ENCODE results near the gene SORCS2. TPM values are rescaled to one million over a fixed set of nuclear protein-coding genes. Genes with fewer than 3 reads are reported as not detected.

SORCS2 gene
- total RNA-seq, 1 experiment from 2014 or later: 4.1 TPM

GRCh38 chr4:7366180-7366945, 174.0 kb downstream of the SORCS2 start:
- H3K36me3 ChIP-seq (ENCODE audit: low read depth, low read length): no peaks in the 10 kb centered on the region
- no peak overlapping the region for H3K9ac ChIP-seq (ENCODE audit: low read length)
- DNase-seq (no peak), ATAC-seq (no peak)
- H3F3A ChIP-seq (ENCODE audit: low read length, unreplicated experiment): no peaks in the 10 kb centered on the region
- no peaks in the 10 kb centered on the region for H3K79me2 ChIP-seq (ENCODE audit: low read length)
- H3K9me3 ChIP-seq (ENCODE audit: low read length): no peaks in the 10 kb centered on the region
- no peak overlapping the region for H3K27ac ChIP-seq (ENCODE audit: low read length)
- intact Hi-C loops (cut with micrococcal nuclease): no loop called here
- ChIA-PET CTCF (interaction anchor here (0.6 kb wide), 1 partner anchor 214 kb away, joined by 6 read pairs; no protein-coding TSS in a partner anchor), POLR2A (ENCODE audit: unreplicated experiment) (no interaction called here)
- no peak overlapping the region for H3K4me2 ChIP-seq (ENCODE audit: low read length)
- H3K4me1 ChIP-seq (ENCODE audit: insufficient read depth, low read length): no peaks in the 10 kb centered on the region
- H2AFZ ChIP-seq (ENCODE audit: low read length): no peak overlapping the region
- TF ChIP-seq EZH2 (IDR thresholded peaks at IDR 0.05; ENCODE audit: low read length, unreplicated experiment): no peak
- TF ChIP-seq EZH2phosphoT487 (IDR thresholded peaks at IDR 0.05; ENCODE audit: borderline replicate concordance, low read length): no peak
- no peak for TF ChIP-seq CTCF (conservative IDR thresholded peaks at IDR 0.05; ENCODE audit: low read depth, low read length)
- H3K4me3 ChIP-seq (ENCODE audit: low read length): no peak overlapping the region
- no TSS peak for BruUV-seq (replicated peaks)
- no peaks in the 10 kb centered on the region for H4K20me1 ChIP-seq (ENCODE audit: low read length)
- no peaks in the 10 kb centered on the region for H3K27me3 ChIP-seq (ENCODE audit: low read length)
- H3K9me2 ChIP-seq (replicated peaks; ENCODE audit: low read length): no peaks in the 10 kb centered on the region

GRCh38 chr4:7366954-7367353, 174.6 kb downstream of the SORCS2 start:
- no peaks in the 10 kb centered on the region for H3K27me3 ChIP-seq (ENCODE audit: low read length)
- H4K20me1 ChIP-seq (ENCODE audit: low read length): no peaks in the 10 kb centered on the region
- ChIA-PET CTCF (interaction anchor here (0.6 kb wide), 1 partner anchor 215 kb away, joined by 6 read pairs; no protein-coding TSS in a partner anchor), POLR2A (ENCODE audit: unreplicated experiment) (no interaction called here)
- DNase-seq (no peak), ATAC-seq (no peak)
- no peak overlapping the region for H3K27ac ChIP-seq (ENCODE audit: low read length)
- no peak overlapping the region for H3K4me2 ChIP-seq (ENCODE audit: low read length)
- no peaks in the 10 kb centered on the region for H3K9me3 ChIP-seq (ENCODE audit: low read length)
- no peaks in the 10 kb centered on the region for H3K36me3 ChIP-seq (ENCODE audit: low read depth, low read length)
- H2AFZ ChIP-seq (ENCODE audit: low read length): no peak overlapping the region
- no peak overlapping the region for H3K4me3 ChIP-seq (ENCODE audit: low read length)
- no peak overlapping the region for H3K9ac ChIP-seq (ENCODE audit: low read length)
- no TSS peak for BruUV-seq (replicated peaks)
- H3F3A ChIP-seq (ENCODE audit: low read length, unreplicated experiment): no peaks in the 10 kb centered on the region
- no peaks in the 10 kb centered on the region for H3K9me2 ChIP-seq (replicated peaks; ENCODE audit: low read length)
- H3K79me2 ChIP-seq (ENCODE audit: low read length): no peaks in the 10 kb centered on the region
- no peaks in the 10 kb centered on the region for H3K4me1 ChIP-seq (ENCODE audit: insufficient read depth, low read length)
- intact Hi-C loops (cut with micrococcal nuclease): no loop called here
- TF ChIP-seq EZH2phosphoT487 (IDR thresholded peaks at IDR 0.05; ENCODE audit: borderline replicate concordance, low read length) (no peak), CTCF (conservative IDR thresholded peaks at IDR 0.05; ENCODE audit: low read depth, low read length) (no peak), EZH2 (IDR thresholded peaks at IDR 0.05; ENCODE audit: low read length, unreplicated experiment) (no peak)

GRCh38 chr4:7367406-7367805, 175.1 kb downstream of the SORCS2 start:
- TF ChIP-seq EZH2phosphoT487 (IDR thresholded peaks at IDR 0.05; ENCODE audit: borderline replicate concordance, low read length) (no peak), CTCF (conservative IDR thresholded peaks at IDR 0.05; ENCODE audit: low read depth, low read length) (no peak), EZH2 (IDR thresholded peaks at IDR 0.05; ENCODE audit: low read length, unreplicated experiment) (no peak)
- H3K9me3 ChIP-seq (ENCODE audit: low read length): no peaks in the 10 kb centered on the region
- no peaks in the 10 kb centered on the region for H3K9me2 ChIP-seq (replicated peaks; ENCODE audit: low read length)
- ATAC-seq (no peak), DNase-seq (no peak)
- no peaks in the 10 kb centered on the region for H3K36me3 ChIP-seq (ENCODE audit: low read depth, low read length)
- H3K4me3 ChIP-seq (ENCODE audit: low read length): no peak overlapping the region
- H3K27me3 ChIP-seq (ENCODE audit: low read length): no peaks in the 10 kb centered on the region
- H2AFZ ChIP-seq (ENCODE audit: low read length): no peak overlapping the region
- H3K4me1 ChIP-seq (ENCODE audit: insufficient read depth, low read length): no peaks in the 10 kb centered on the region
- CTCF ChIA-PET: no interaction called here
- H3K4me2 ChIP-seq (ENCODE audit: low read length): no peak overlapping the region
- intact Hi-C loops (cut with micrococcal nuclease): no loop called here
- no peaks in the 10 kb centered on the region for H4K20me1 ChIP-seq (ENCODE audit: low read length)
- no peaks in the 10 kb centered on the region for H3F3A ChIP-seq (ENCODE audit: low read length, unreplicated experiment)
- BruUV-seq (replicated peaks): no TSS peak
- no peak overlapping the region for H3K27ac ChIP-seq (ENCODE audit: low read length)
- no peaks in the 10 kb centered on the region for H3K79me2 ChIP-seq (ENCODE audit: low read length)
- H3K9ac ChIP-seq (ENCODE audit: low read length): no peak overlapping the region
- POLR2A ChIA-PET (ENCODE audit: unreplicated experiment): no interaction called here

Measured in PC-3 (cell line).